Pancreas (tissue), 10 donors: ENCODE results near the gene C8A. TPM values are rescaled to one million over a fixed set of nuclear protein-coding genes. Genes with fewer than 3 reads are reported as not detected.
A peak's percentile ranks its signal among the peaks of the same experiment; 100 is the strongest.

Experiments
- ATAC-seq, 4 donors: fragments of 200-7000 bp; cut with Tn5 transposase; one replicate each; pipeline versions ENCODE4 v1.8.0 to v1.9.1; 2020; ENCODE audit warnings: mild to moderate bottlenecking in 4 of 4, moderate library complexity in 4 of 4
- DNase-seq, 6 donors: peaks; one replicate each; pipeline ENCODE4 v3.0.0-alpha.2; 2020
- FAIRE-seq: peaks from 2 replicates; lab custom pipeline; 2012; peaks lifted over from hg19 to GRCh38; lab: Jason Lieb, UNC
- H3K27ac ChIP-seq, 4 donors: fragments of 200-600 bp; sonication (generic); 1 replicate in 3 of 4; 2 replicates in 1 of 4; pipeline versions ENCODE4 v1.5.0 to v1.8.0; 2020
- H3K27me3 ChIP-seq, 4 donors: fragments of 200-600 bp; one replicate each; pipeline ENCODE4 v1.8.0; 2021
- H3K36me3 ChIP-seq, 3 donors: fragments of 200-600 bp; sonication (generic) in 1 of 3; one replicate each; pipeline versions ENCODE4 v1.5.0 to v1.8.0; 2020 to 2021
- H3K4me1 ChIP-seq, 3 donors: fragments of 200-600 bp; one replicate each; pipeline ENCODE4 v1.8.0; 2021
- H3K4me3 ChIP-seq, 4 donors: fragments of 200-600 bp; sonication (generic) in 2 of 4; one replicate each; pipeline versions ENCODE4 v1.5.0 to v1.8.0; 2020 to 2021
- H3K9me3 ChIP-seq, 4 donors: fragments of 200-600 bp; one replicate each; pipeline ENCODE4 v1.8.0; 2021
- CTCF ChIP-seq, 4 donors: fragments of 200-600 bp; sonication (generic) in 3 of 4; IDR thresholded peaks; one replicate each; pipeline versions ENCODE4 v1.5.0 to v1.8.0; 2021; ENCODE audit warnings: antibody characterized with exemption in 4 of 4
- WGBS, 2 donors: extraction: QIAGEN DNeasy Blood & Tissue Kit; methylation state at CpG; one replicate each; pipeline ENCODE4 v1.1.7; 2013; 5-methylcytosine and 5-hydroxymethylcytosine counted together
- intact Hi-C, 3 donors: fragments of 100-400 bp; cut with DNase I; formaldehyde crosslinking; loops; one replicate each; pipeline versions ENCODE4 v1.11.1 to v1.14.2; 2022
- polyA plus RNA-seq, 2 donors: library from polyadenylated mRNA; stranded (reverse); fragments of 200-250 nt; gene quantifications; one replicate each; pipeline ENCODE4 v1.2.3, GENCODE V29; 2013
- total RNA-seq, 6 donors: library from RNA; stranded (reverse); fragmentation: NEBNext Ultra II Directional in 4 of 6; extraction: Animal tissue kit (Norgen Biotek cat#: 25700) in 4 of 6; gene quantifications; one replicate each; pipeline versions ENCODE4 v1.2.1 to v1.2.4, GENCODE V29; 2021 to 2023
- donor health status: healthy with polysubstance abuse.
- donor health status: DM: no; HTN: no; CAD: no; lungs with moderate emphysema.
- donor health status: DM: no; HTN: no; CAD: no.
- donor health status: control.
- donor health status: control.
- donor health status: Bipolar disorder and iron deficiency.
- donor health status: DM: yes; HTN: yes; CAD: no.
- donor health status: DM: no; HTN: no; CAD: no.
- donor health status: DM: no; HTN: no; CAD: no.
- donor health status: DM: yes; HTN: yes; CAD: no.

C8A gene
- total and polyA plus RNA-seq, 8 donors = 0.08 to 0.38 (median 0.11) TPM; not detected in 4

- Histone ChIP-seq H3K9me3 (no peaks in the 10 kb centered on the region), H3K4me1 (peaks cover 5 to 19% (median 8%) of the 10 kb centered on the region in 3 donors), H3K36me3 (no peaks in the 10 kb centered on the region), H3K27me3 (no peaks in the 10 kb centered on the region), H3K4me3 (no peak overlapping the region), H3K27ac (no peak overlapping the region)
- intact Hi-C loops = no loop called here
- no peak for FAIRE-seq
- ATAC-seq = no peak
- TF ChIP-seq CTCF (IDR thresholded peaks at IDR 0.05) = no peak
- 90 to 93% methylated on average over 12 of the region's 12 CpGs for WGBS, 2 donors
- DNase-seq = peak in 1 of 6 donors; percentile 39
These were observed 57.7 kb downstream of the C8A start for GRCh38 chr1:56912325-56912724.

GRCh38 chr1:56915960-56916359 lies 61.4 kb downstream of the C8A start:
- peak; percentile 88 to 95 (median 94) for ATAC-seq
- no peaks in the 10 kb centered on the region for H3K27me3 ChIP-seq

GRCh38 chr1:56916630-56917029 lies 62.0 kb downstream of the C8A start:
- Histone ChIP-seq H3K4me1 (peaks cover 13 to 17% (median 15%) of the 10 kb centered on the region in 3 donors), H3K27me3 (no peaks in the 10 kb centered on the region), H3K27ac (peak overlapping the region in 1 of 4 donors; percentile 12), H3K36me3 (no peaks in the 10 kb centered on the region), H3K4me3 (no peak overlapping the region), H3K9me3 (no peaks in the 10 kb centered on the region)
- 95 to 100% methylated on average over 3 of the region's 3 CpGs for WGBS, 2 donors
- TF ChIP-seq CTCF (IDR thresholded peaks at IDR 0.05) = no peak
- intact Hi-C loops = no loop called here
- DNase-seq (no peak), FAIRE-seq (no peak), ATAC-seq (no peak)

More at GRCh38 chr1:56915960-56916359, 61.4 kb downstream of the C8A start:
- 25 to 30% methylated on average over 4 of the region's 4 CpGs for WGBS, 2 donors
- Histone ChIP-seq H3K27ac (peak overlapping the region in 1 of 4 donors; percentile 12), H3K4me1 (peaks cover 13 to 21% (median 17%) of the 10 kb centered on the region in 3 donors), H3K36me3 (no peaks in the 10 kb centered on the region), H3K4me3 (no peak overlapping the region), H3K9me3 (no peaks in the 10 kb centered on the region)
- intact Hi-C loops = no loop called here
- no peak for TF ChIP-seq CTCF (IDR thresholded peaks at IDR 0.05)
- FAIRE-seq (no peak), DNase-seq (peak; percentile 64 to 92 (median 86))

GRCh38 chr1:56917356-56917755 lies 62.8 kb downstream of the C8A start:
- FAIRE-seq (no peak), ATAC-seq (no peak), DNase-seq (no peak)
- H3K27ac ChIP-seq = no peak overlapping the region
- no peak for TF ChIP-seq CTCF (IDR thresholded peaks at IDR 0.05)
- H3K4me3 ChIP-seq = no peak overlapping the region
- no peaks in the 10 kb centered on the region for H3K27me3 ChIP-seq
- 82 to 89% methylated on average over 5 of the region's 5 CpGs for WGBS, 2 donors
- peaks cover 13 to 17% (median 13%) of the 10 kb centered on the region in 3 donors for H3K4me1 ChIP-seq
- no peaks in the 10 kb centered on the region for H3K36me3 ChIP-seq
- intact Hi-C loops = no loop called here
- H3K9me3 ChIP-seq = no peaks in the 10 kb centered on the region

- H3K4me1 ChIP-seq = peaks cover 13 to 17% (median 13%) of the 10 kb centered on the region in 3 donors
- no peak for TF ChIP-seq CTCF (IDR thresholded peaks at IDR 0.05)
- H3K27ac ChIP-seq = no peak overlapping the region
- intact Hi-C loops = no loop called here
- no peaks in the 10 kb centered on the region for H3K27me3 ChIP-seq
- H3K9me3 ChIP-seq = no peaks in the 10 kb centered on the region
- ATAC-seq (peak in 1 of 4 donors; percentile 7), FAIRE-seq (no peak), DNase-seq (no peak)
- no peaks in the 10 kb centered on the region for H3K36me3 ChIP-seq
- WGBS, 2 donors = 91 to 97% methylated on average over 2 of the region's 2 CpGs
- no peak overlapping the region for H3K4me3 ChIP-seq
These were observed 66.0 kb downstream of the C8A start for GRCh38 chr1:56920591-56921001.
